IPS DF 4.7 (cell line): ENCODE results near the gene OR10J5.
"Not testable (repeated sequence)": the region's sequence is repeated elsewhere in the genome, so short reads cannot be mapped to it uniquely, and the experiment has no call there.

Experiments
- DNase-seq: peaks from one replicate; pipeline ENCODE4 v3.0.0-alpha.2; 2013; ENCODE audit warnings: low spot score; ENCODE audit errors: extremely low read depth

The OR10J5 gene

GRCh38 chr1:159535907-159536306 is at the start of gene OR10J5:
Gene OR10J5, minus strand, starts transcription at chr1:159536007. Its CDS starts 0 bp downstream, at chr1:159536007.
- DNase-seq = no peak

DNA sequence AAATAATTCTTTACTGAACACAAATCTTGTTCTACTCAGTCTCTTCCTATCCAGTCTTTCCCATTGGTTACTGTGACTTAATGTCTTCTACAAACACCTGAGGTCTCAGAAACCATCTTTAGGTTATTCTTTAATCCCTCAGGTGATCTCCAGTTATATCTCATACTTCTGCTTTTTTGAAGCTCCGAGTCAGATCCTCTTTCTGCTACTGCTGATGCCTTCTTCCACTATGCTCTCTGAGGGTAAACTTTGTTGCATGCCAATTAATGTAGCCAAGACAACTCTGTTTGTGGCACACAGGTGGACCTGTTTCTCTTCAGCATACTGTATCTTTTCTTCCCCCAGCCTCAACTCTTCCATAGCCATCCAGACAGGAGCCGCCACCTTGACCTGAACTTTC is 48.7 kb upstream of the OR10J5 start:
- DNase-seq = no peak

- DNase-seq = no peak
Measured at GRCh38 chr1:159581422-159581821, 45.6 kb upstream of the OR10J5 start.

- DNase-seq = no peak
Measured at GRCh38 chr1:159580340-159580739, 44.5 kb upstream of the OR10J5 start.

- DNase-seq = no peak
Measured at GRCh38 chr1:159577446-159577845, 41.6 kb upstream of the OR10J5 start.

DNA sequence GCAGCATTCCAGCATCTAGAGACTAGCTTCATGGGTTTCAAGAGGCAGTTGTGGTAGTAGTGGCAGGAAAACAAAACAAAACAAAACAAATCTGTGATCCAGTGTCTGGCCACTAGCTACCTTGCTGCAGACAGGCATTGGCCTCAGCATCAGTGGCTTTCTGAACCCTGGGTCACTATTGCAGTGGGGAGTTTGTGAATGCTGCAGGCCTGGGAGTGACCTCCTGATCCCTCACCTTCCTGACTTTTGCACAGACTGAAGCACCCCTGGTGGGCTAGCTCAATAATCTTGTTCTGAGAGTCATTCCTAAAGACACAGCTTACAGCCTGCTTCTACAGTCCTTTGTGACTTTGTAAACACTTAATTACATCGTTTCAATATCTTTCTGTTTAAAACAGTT is 26.9 kb upstream of the OR10J5 start:
- no peak for DNase-seq

- DNase-seq = no peak
Measured at GRCh38 chr1:159561497-159561896, 25.7 kb upstream of the OR10J5 start.

DNA sequence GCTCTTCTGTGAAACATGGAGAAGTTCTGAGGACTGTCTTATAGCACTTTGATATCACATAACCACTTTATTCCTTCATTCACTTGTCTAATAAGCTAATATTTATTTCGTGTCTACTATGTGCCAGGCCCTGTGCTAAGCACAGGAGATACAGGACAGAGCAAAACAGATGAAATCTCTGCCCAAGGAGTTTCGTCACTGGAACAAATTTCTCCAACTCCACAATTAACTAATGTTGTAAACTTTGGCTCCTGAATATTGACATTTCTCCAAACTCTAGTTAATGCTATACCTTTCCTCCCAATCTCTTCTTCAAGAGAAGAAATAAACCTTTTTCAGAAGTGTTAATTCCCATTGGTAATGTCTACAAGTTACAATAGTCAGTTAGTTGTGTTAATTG is 24.8 kb upstream of the OR10J5 start:
- no peak for DNase-seq

DNA sequence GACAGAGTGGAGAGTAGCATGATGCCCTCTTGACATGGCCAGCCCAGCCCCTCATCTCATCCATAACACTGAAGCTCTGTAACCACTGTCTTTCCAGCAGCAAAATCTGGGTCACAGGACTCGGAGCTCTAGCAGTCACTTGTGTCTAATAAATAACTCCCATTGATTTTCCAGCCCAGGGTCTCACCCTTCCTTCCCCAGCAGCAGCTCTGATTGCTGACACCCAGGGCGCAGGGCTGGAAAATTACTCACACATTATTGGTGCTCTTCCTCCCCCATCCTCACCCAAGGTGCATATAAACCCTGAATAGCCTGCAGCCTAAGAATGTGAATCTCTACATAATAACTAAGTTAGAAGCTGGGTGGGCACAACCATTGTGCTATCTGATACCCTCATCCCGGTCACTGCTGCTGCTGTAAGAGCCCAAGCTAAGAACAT is 21.1 kb upstream of the OR10J5 start:
- DNase-seq = no peak

GRCh38 chr1:159554696-159555095 is 18.9 kb upstream of the OR10J5 start:
- no peak for DNase-seq

- no peak for DNase-seq
Measured at GRCh38 chr1:159554261-159554660, 18.5 kb upstream of the OR10J5 start.

DNA sequence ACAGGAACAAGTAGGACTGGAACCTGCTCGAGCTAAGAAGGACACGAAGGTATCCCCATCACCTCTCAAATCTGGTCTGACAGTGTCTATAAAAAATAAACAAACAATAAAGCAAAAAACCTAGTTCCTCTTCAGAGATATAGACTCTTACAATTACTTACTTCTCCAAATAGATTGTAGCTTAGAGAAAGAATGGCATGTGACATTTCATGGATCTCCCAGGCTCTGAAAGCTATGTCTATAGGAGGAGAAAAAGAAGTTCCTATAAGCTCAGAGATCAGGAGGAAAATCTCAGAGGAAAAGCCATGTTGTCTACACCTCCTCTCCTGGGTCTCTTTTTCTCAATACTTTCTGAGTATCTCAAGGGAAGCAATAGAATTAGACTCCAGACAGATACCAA is 12.3 kb upstream of the OR10J5 start:
- no peak for DNase-seq

DNA sequence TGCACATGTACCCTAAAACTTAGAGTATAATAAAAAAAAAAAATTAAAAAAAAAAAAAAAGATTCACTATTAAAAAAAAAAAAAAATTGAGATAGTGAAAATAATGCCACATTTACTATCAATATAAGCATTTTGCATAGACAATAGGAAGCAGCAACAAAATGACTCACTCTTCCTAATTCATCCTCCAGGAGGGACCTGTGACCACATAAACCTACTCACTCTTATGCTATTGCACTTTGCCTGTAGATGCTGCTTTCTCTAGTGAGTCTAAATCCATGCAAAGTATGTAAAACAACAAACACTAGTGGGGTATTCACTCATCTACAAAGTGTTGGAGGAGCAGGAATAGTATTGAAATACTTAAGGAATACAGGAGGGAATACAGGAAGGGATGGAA is 2.9 kb downstream of the OR10J5 start:
- no peak for DNase-seq

- DNase-seq = not testable (repeated sequence)
Measured at GRCh38 chr1:159524792-159525191, 11.0 kb downstream of the OR10J5 start.

DNA sequence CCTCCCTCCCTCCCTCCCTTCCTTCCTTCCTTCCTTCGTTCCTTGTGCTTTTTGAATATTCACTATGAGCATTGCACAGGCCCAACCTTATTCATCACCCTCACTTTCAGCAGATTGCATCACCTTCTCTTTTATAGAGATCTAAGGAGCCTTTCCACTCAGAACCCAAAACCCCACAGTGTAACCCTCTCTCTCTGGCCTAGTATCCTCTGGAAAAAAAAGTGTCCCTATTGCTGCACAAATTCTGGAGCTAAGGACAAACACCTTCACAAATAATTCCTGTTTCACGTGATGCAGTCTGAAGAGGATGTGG is 25.6 kb downstream of the OR10J5 start:
- DNase-seq = no peak

DNA sequence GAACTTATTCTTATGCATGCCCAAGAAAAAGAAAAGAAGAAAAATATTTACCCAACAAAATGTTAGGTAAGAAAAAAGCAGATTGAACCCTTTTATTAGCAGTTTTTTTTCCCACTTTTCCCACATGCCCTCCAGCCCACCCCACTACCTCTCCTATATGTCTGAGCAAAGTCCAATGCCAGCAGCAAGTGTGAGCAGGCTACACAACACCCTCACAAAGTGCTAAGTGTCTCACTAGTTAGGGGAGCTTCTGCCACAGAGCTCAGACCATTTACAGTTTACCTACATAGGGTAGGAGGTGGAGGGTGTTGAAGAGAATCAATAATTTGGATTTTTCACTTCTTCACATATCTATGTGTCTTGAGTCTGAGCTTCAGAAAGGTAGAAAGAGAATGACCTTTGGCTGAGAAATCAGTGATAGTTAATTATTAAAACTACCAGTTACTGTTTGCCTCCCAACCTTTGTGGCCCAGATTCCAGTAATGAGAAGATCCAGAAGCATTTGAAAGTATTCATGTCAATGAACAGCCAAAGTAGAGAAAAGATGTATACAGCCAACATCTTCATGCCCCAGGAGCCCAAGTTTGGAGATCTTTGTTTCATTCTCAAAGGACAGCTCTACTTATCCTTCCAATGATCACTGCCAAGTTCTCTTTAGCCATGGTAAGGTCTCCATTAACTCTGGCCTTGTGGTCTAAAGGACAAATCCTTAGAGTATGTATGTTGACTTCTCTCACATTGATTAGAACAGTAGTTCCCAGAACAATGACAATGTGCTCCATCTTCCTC is 26.2 kb downstream of the OR10J5 start:
- no peak for DNase-seq

DNA sequence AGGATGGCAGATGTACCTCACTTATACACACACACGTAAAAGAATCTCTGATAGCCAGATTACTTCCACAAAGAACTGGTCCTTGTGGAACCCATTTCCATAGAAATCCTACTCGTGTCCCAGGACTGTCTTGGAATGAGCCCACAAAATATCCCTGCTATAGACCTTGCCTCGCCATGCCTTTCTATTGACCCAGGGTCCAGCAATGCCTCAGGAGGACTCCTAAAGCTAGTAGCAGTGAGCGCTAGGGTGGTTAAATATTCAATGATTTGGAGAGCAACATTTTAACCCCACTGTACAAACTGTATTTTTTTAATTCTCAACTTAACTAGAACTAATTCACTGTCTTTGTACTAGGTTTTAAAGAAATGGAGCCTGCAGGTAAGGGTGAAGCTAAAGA is 26.9 kb downstream of the OR10J5 start:
- DNase-seq = no peak

- DNase-seq = no peak
Measured at GRCh38 chr1:159505676-159506075, 30.1 kb downstream of the OR10J5 start.

- no peak for DNase-seq
Measured at GRCh38 chr1:159501082-159501481, 34.7 kb downstream of the OR10J5 start.

GRCh38 chr1:159494513-159495210 is 41.1 kb downstream of the OR10J5 start:
- not testable (repeated sequence) for DNase-seq

GRCh38 chr1:159493354-159493753 is 42.5 kb downstream of the OR10J5 start:
- DNase-seq = no peak

GRCh38 chr1:159492575-159493323 is 43.1 kb downstream of the OR10J5 start:
- DNase-seq = no peak
